HFFc6 (cell line): ENCODE data around the gene TMEM134. TPM values are rescaled to one million over a fixed set of nuclear protein-coding genes. Genes with fewer than 3 reads are reported as not detected.
"Not testable (repeated sequence)": the region's sequence is repeated elsewhere in the genome, so short reads cannot be mapped to it uniquely, and the experiment has no call there.

Experiments
- DNase-seq: peaks from one replicate; pipeline ENCODE4 v3.0.0-alpha.2; 2018
- H3K27ac Mint-ChIP-seq: 2 replicates; pipeline ENCODE4 v1.8.0; 2020; ENCODE audit warnings: mild to moderate bottlenecking, mixed read lengths
- H3K27me3 Mint-ChIP-seq: 2 replicates; pipeline ENCODE4 v1.8.0; 2021; ENCODE audit warnings: mild to moderate bottlenecking, moderate library complexity, mixed read lengths; ENCODE audit not compliant: insufficient read depth
- H3K36me3 Mint-ChIP-seq: 2 replicates; pipeline ENCODE4 v1.8.0; 2021; ENCODE audit warnings: low read depth, mixed read lengths
- H3K4me1 Mint-ChIP-seq: 2 replicates; pipeline ENCODE4 v1.8.0; 2020; ENCODE audit warnings: low read depth, mixed read lengths
- H3K4me3 Mint-ChIP-seq: 2 replicates; pipeline ENCODE4 v1.8.0; 2020; ENCODE audit warnings: mild to moderate bottlenecking, moderate library complexity, mixed read lengths
- H3K9me3 Mint-ChIP-seq: 2 replicates; pipeline ENCODE4 v1.8.0; 2020; ENCODE audit warnings: mild to moderate bottlenecking, mixed read lengths
- long read RNA-seq: library from polyadenylated mRNA; unstranded; transcript quantifications from one replicate; pipeline ENCODE4 v2.0.0, GENCODE V29; 2019
- total RNA-seq, 6 experiments: library from RNA; stranded (reverse); fragmentation: NEBNext Ultra II Directional; extraction: Animal tissue kit (Norgen Biotek cat#: 25700); gene quantifications; 2 replicates in 1 of 6; 3 replicates in 5 of 6; pipeline ENCODE4 v1.2.3, GENCODE V29; 2021
- TF ChIP-seq, protein P1 (sequence below): fragments of 200-600 bp; sonication (generic); IDR thresholded peaks from 2 replicates; pipeline ENCODE4 v1.5.0; 2021; ENCODE audit warnings: antibody characterized with exemption, mild to moderate bottlenecking

The TMEM134 gene, protein sequence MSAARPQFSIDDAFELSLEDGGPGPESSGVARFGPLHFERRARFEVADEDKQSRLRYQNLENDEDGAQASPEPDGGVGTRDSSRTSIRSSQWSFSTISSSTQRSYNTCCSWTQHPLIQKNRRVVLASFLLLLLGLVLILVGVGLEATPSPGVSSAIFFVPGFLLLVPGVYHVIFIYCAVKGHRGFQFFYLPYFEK
- 10 to 100 TPM; 28.5 to 43.7 (median 32.2) TPM for total RNA-seq
- long read RNA-seq, transcript TMEM134-201 (7 exons, 3,534 nt): major isoform, 23 of 48 reads
- long read RNA-seq, partial matches to known transcripts: 1 of 48 reads
- long read RNA-seq, other reads (novel, unspliced or antisense): 21 of 48 reads

DNA sequence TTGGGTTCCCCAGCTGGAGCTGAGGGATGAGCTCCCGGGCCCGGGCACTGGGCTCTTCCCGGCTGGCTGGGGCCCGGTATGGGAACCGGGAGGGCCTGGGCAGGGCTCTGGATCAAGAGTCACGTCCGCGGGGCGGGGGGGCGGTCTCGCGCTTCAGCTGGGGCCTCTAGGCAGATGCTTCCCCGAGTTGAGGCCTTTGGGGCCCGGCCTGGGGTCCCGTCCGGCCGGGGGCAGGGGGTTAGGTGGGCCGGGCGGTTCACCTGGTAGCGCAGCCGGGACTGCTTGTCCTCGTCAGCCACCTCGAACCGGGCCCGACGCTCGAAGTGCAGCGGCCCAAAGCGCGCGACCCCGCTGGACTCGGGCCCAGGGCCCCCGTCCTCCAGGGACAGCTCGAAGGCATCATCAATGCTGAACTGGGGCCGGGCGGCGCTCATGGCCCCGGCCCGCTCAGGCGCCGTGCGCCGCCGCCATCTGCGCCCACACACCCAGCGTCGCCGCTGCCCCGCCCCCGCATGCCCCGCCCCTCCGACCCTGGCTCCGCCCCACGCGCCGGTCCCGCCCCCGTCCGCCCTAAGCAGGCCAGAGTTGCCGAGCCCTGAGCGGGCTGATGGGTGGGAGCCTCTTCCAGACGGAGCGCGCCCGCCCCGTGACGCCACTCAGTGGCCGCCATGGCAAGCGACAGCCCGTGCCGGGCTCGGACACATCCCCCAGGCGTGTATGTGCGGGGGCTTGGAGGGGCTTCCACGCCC lies at the start of gene TMEM134:
TSS of gene TMEM134 (minus strand) at position 493 of the 749 bp plus-strand sequence. CDS start at position 434, 59 bp downstream.
- TF ChIP-seq, protein P1, sequence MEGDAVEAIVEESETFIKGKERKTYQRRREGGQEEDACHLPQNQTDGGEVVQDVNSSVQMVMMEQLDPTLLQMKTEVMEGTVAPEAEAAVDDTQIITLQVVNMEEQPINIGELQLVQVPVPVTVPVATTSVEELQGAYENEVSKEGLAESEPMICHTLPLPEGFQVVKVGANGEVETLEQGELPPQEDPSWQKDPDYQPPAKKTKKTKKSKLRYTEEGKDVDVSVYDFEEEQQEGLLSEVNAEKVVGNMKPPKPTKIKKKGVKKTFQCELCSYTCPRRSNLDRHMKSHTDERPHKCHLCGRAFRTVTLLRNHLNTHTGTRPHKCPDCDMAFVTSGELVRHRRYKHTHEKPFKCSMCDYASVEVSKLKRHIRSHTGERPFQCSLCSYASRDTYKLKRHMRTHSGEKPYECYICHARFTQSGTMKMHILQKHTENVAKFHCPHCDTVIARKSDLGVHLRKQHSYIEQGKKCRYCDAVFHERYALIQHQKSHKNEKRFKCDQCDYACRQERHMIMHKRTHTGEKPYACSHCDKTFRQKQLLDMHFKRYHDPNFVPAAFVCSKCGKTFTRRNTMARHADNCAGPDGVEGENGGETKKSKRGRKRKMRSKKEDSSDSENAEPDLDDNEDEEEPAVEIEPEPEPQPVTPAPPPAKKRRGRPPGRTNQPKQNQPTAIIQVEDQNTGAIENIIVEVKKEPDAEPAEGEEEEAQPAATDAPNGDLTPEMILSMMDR: peak; percentile 64
- Mint-ChIP-seq H3K36me3 (peaks cover 4% of the 10 kb centered on the region; the same call in 1 of the 2 replicates), H3K27ac (peak within 1 kb of the TSS; percentile 77), H3K4me3 (peak within 1 kb of the TSS; percentile 87), H3K4me1 (peaks cover 12% of the 10 kb centered on the region; the same call in 1 of the 2 replicates), H3K9me3 (no peaks in the 10 kb centered on the region), H3K27me3 (peaks cover 3% of the 10 kb centered on the region)
- peak; percentile 87 for DNase-seq

- H3K27ac Mint-ChIP-seq: no peak overlapping the region
- peaks cover 23% of the 10 kb centered on the region for H3K27me3 Mint-ChIP-seq
- H3K9me3 Mint-ChIP-seq: no peaks in the 10 kb centered on the region
- H3K4me1 Mint-ChIP-seq: no peaks in the 10 kb centered on the region
- no peak for DNase-seq
- H3K36me3 Mint-ChIP-seq: no peaks in the 10 kb centered on the region
- TF ChIP-seq, protein P1: no peak
- no peak overlapping the region for H3K4me3 Mint-ChIP-seq
Measured at GRCh38 chr11:67517784-67518552, 48.9 kb upstream of the TMEM134 start.

- H3K9me3 Mint-ChIP-seq: no peaks in the 10 kb centered on the region
- no peak overlapping the region for H3K27ac Mint-ChIP-seq
- H3K4me3 Mint-ChIP-seq: no peak overlapping the region
- no peaks in the 10 kb centered on the region for H3K36me3 Mint-ChIP-seq
- no peaks in the 10 kb centered on the region for H3K4me1 Mint-ChIP-seq
- TF ChIP-seq, protein P1: no peak
- no peak for DNase-seq
- peaks cover 22% of the 10 kb centered on the region for H3K27me3 Mint-ChIP-seq
Measured at GRCh38 chr11:67516806-67517205, 47.8 kb upstream of the TMEM134 start.

DNA sequence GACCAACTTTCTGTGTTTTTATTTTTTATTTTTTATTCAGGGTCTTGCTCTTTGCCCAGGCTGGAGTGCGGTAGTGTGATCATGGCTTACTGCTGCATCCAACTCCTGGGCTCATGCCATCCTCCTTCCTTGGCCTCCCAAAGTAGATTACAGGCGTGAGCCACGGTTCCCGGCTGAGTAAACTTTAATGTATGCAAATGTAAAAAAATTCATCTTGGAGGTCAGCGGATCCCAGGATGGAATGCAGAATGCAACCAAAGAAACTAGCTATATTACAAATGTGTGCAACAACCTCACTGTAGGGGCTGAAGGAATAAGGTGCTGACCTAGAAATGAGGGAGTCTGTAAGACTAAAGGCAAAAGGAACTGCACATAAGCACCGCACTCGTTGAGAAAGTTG lies 45.1 kb upstream of the TMEM134 start:
- Mint-ChIP-seq H3K36me3 (no peaks in the 10 kb centered on the region), H3K4me1 (peaks cover 9% of the 10 kb centered on the region), H3K27ac (no peak overlapping the region), H3K9me3 (no peaks in the 10 kb centered on the region), H3K27me3 (peaks cover 23% of the 10 kb centered on the region), H3K4me3 (no peak overlapping the region)
- no peak for DNase-seq
- TF ChIP-seq, protein P1: no peak

- Mint-ChIP-seq H3K4me1 (peaks cover 23% of the 10 kb centered on the region), H3K27me3 (peaks cover 24% of the 10 kb centered on the region)
- H3K36me3 Mint-ChIP-seq, H3K9me3 Mint-ChIP-seq, DNase-seq, H3K27ac Mint-ChIP-seq, H3K4me3 Mint-ChIP-seq: not testable (repeated sequence)
Measured at GRCh38 chr11:67511558-67511957, 42.5 kb upstream of the TMEM134 start.
